Activated CD8-positive, alpha-beta T cell treated with anti-CD3 and anti-CD28 coated beads for 36 hours (primary cell): ENCODE data around the gene GPR89A. TPM values are rescaled to one million over a fixed set of nuclear protein-coding genes. Genes with fewer than 3 reads are reported as not detected.

Experiments used
- ATAC-seq: fragments of 200-7000 bp; cut with Tn5 transposase; one replicate; pipeline ENCODE4 v1.10.0; 2021; ENCODE audit warnings: mild to moderate bottlenecking, moderate library complexity
- CTCF ChIA-PET: fragments of 350-600 bp; sonication (Branson Sonifier 250); formaldehyde crosslinking; loops from one replicate; lab custom pipeline; 2021; ENCODE audit warnings: antibody characterized with exemption; lab: Charles Lee
- POLR2A ChIA-PET: fragments of 350-600 bp; sonication (Branson Sonifier 250); formaldehyde crosslinking; loops from one replicate; lab custom pipeline; 2021; ENCODE audit warnings: antibody characterized with exemption; lab: Charles Lee
- DNase-seq: peaks from one replicate; pipeline ENCODE4 v3.0.0-alpha.2; 2020
- H3K27ac Mint-ChIP-seq: one replicate; pipeline ENCODE4 v1.8.0; 2021; ENCODE audit warnings: mild to moderate bottlenecking, mixed read lengths
- H3K27me3 Mint-ChIP-seq: one replicate; pipeline ENCODE4 v1.8.0; 2021; ENCODE audit warnings: mixed read lengths
- H3K36me3 Mint-ChIP-seq: one replicate; pipeline ENCODE4 v1.8.0; 2021; ENCODE audit warnings: low read depth, mixed read lengths
- H3K4me1 Mint-ChIP-seq: one replicate; pipeline ENCODE4 v1.8.0; 2021; ENCODE audit warnings: low read depth, mixed read lengths
- H3K4me3 Mint-ChIP-seq: one replicate; pipeline ENCODE4 v1.8.0; 2021; ENCODE audit warnings: mild to moderate bottlenecking, moderate library complexity, mixed read lengths
- H3K9me3 Mint-ChIP-seq: one replicate; pipeline ENCODE4 v1.8.0; 2021; ENCODE audit warnings: mixed read lengths
- intact Hi-C: fragments of 100-400 bp; cut with micrococcal nuclease; formaldehyde crosslinking; loops from one replicate; pipeline ENCODE4 v1.10.0; 2022
- total RNA-seq, 2 experiments: library from RNA; stranded (reverse); gene quantifications; one replicate each; pipeline ENCODE4 v1.2.3, GENCODE V29; 2021
- TF ChIP-seq, protein P1 (sequence below): fragments of 200-600 bp; IDR thresholded peaks from one replicate; pipeline ENCODE4 v1.8.0; 2022; ENCODE audit warnings: antibody characterized with exemption, mild to moderate bottlenecking

The GPR89A gene
- total RNA-seq, 2 experiments from 2014 or later: 23.1 to 26.4 TPM

DNA sequence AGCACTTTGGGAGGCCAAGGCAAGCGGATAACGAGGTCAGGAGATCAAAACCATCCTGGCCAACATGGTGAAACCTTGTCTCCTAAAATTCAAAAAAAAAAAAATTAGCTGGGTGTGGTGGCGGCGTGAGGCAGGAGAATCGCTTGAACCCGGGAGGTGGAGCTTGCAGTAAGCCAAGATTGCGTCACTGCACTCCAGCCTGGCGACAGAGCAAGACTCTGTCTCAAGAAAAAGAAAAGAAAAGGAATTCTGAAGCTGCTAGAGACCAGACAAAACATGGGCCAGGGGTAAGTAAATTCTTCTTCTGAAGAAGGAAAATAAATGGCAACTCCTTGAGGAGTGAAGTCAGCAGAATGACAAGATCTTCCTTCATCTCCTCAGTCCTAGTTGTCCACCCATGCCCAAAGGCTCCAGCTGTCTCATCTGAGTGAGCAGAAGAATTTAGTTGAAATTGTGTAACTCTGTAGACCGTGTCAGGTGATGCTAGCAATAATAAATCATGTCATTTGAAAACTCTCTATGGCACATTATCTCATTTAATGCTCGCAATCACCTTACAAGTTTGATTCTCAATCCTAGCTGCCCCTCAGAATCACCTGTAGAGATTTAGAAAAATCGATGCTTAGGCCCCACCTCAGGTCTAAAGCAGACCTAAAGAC lies 85.1 kb downstream of the GPR89A start:
- no peak overlapping the region for H3K4me3 Mint-ChIP-seq
- ChIA-PET CTCF (interaction anchor here (3.6 kb wide), 1 partner anchor 28 kb away, joined by 13 read pairs; no protein-coding TSS in a partner anchor), POLR2A (no interaction called here)
- TF ChIP-seq, protein P1, sequence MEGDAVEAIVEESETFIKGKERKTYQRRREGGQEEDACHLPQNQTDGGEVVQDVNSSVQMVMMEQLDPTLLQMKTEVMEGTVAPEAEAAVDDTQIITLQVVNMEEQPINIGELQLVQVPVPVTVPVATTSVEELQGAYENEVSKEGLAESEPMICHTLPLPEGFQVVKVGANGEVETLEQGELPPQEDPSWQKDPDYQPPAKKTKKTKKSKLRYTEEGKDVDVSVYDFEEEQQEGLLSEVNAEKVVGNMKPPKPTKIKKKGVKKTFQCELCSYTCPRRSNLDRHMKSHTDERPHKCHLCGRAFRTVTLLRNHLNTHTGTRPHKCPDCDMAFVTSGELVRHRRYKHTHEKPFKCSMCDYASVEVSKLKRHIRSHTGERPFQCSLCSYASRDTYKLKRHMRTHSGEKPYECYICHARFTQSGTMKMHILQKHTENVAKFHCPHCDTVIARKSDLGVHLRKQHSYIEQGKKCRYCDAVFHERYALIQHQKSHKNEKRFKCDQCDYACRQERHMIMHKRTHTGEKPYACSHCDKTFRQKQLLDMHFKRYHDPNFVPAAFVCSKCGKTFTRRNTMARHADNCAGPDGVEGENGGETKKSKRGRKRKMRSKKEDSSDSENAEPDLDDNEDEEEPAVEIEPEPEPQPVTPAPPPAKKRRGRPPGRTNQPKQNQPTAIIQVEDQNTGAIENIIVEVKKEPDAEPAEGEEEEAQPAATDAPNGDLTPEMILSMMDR: no peak
- H3K4me1 Mint-ChIP-seq: peaks cover 27% of the 10 kb centered on the region
- ATAC-seq (no peak), DNase-seq (no peak)
- intact Hi-C loops: no loop called here
- H3K36me3 Mint-ChIP-seq: no peaks in the 10 kb centered on the region
- H3K27me3 Mint-ChIP-seq: no peaks in the 10 kb centered on the region
- no peak overlapping the region for H3K27ac Mint-ChIP-seq
- no peaks in the 10 kb centered on the region for H3K9me3 Mint-ChIP-seq

DNA sequence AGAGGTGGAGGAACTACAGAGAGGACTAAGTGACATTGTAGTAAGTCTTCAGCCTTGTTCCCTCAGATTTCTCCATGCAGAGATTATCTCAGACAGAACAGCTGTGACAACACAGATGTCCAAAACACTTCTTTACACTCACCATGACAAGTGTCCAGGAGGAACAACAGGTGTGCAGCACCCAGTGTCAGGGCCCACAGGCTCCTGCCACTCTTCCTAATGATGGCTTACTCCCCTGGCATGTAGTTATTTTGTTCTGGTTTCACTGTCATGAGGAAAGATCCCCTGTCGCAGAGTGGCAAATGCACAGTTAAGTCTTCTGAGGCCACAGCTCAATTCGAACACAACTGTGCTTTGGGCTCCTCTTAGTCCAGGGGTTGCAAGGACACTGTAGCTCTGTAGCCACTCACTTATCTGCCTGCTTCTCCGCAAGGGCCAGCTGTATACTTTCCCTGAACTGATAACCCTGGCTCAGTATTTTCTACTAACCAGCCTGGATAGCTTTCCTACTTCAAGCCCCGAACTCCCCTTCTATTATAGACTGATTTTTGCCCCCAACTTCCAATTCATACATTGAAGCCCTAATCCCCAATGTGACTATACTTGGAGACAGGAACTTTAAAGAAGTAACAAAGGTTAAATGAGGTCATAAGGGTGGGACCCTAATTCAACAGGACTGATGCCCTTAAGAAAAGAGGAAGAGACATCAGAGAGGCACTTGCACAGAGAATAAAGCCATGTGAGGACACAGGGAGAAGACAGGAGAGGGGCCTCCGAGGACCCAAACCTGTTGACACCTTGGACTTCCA lies 88.2 kb downstream of the GPR89A start:
- peaks cover 4% of the 10 kb centered on the region for H3K4me1 Mint-ChIP-seq
- no peak overlapping the region for H3K4me3 Mint-ChIP-seq
- no peak for ATAC-seq
- ChIA-PET CTCF (interaction anchor here (1.5 to 1.6 kb wide), 2 partner anchors 24 to 62 kb away, joined by 3 to 5 read pairs; no protein-coding TSS in a partner anchor), POLR2A (no interaction called here)
- H3K36me3 Mint-ChIP-seq: no peaks in the 10 kb centered on the region
- no peaks in the 10 kb centered on the region for H3K27me3 Mint-ChIP-seq
- TF ChIP-seq, protein P1: no peak
- H3K9me3 Mint-ChIP-seq: no peaks in the 10 kb centered on the region
- H3K27ac Mint-ChIP-seq: no peak overlapping the region
- no peak for DNase-seq
- intact Hi-C loops: no loop called here

DNA sequence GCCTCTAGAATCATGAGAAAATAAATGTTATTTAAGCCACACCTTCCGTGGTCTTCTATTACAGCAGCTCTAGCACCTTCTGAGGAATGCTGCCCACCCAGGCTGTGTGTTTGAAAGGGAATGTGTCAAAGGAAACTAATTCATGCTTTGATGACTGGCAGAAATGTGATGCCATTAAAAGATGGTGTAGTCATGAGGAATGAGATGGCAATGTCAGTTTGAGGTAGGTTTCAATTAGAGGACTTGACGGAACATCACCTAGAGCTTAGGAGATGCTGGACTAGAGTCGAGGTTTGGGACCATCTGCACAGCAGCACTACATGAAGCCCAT lies 88.8 kb downstream of the GPR89A start:
- no peaks in the 10 kb centered on the region for H3K36me3 Mint-ChIP-seq
- H3K27me3 Mint-ChIP-seq: no peaks in the 10 kb centered on the region
- no peak overlapping the region for H3K27ac Mint-ChIP-seq
- no peaks in the 10 kb centered on the region for H3K4me1 Mint-ChIP-seq
- intact Hi-C loops: no loop called here
- ChIA-PET POLR2A (no interaction called here), CTCF (interaction anchor here (1.5 kb wide), 1 partner anchor 24 kb away, joined by 5 read pairs; no protein-coding TSS in a partner anchor)
- TF ChIP-seq, protein P1: no peak
- H3K4me3 Mint-ChIP-seq: no peak overlapping the region
- DNase-seq (no peak), ATAC-seq (no peak)
- no peaks in the 10 kb centered on the region for H3K9me3 Mint-ChIP-seq

DNA sequence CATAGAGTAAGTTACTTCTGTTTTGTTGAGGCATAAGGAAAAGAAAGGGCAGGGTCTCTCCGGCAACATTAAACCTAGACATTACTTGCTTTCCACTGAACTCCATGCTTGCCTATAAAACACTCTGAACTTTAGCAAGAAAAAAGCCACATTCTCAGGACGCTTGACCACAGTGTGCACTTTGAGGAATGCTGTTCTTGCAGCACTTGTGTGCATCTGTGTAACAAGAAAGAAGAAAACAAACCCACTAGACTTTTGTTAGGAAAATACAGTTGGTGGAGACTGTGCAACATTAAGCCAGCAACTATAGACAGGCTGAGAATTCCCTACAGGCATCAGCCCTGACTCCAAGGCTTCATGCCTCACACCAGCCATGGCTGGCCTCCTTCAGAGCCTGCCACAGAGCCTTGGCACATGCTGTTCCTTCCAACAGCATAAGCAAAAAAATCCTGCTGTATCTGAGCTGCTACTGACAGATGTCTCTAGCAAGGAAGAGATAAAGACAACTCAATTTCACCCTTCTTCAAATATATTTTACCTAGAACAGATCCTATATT lies 93.6 kb downstream of the GPR89A start:
- no peaks in the 10 kb centered on the region for H3K36me3 Mint-ChIP-seq
- no peaks in the 10 kb centered on the region for H3K9me3 Mint-ChIP-seq
- ChIA-PET CTCF (no interaction called here), POLR2A (no interaction called here)
- H3K27ac Mint-ChIP-seq: no peak overlapping the region
- DNase-seq (no peak), ATAC-seq (no peak)
- no peaks in the 10 kb centered on the region for H3K4me1 Mint-ChIP-seq
- H3K27me3 Mint-ChIP-seq: no peaks in the 10 kb centered on the region
- H3K4me3 Mint-ChIP-seq: no peak overlapping the region
- intact Hi-C loops: no loop called here
- TF ChIP-seq, protein P1: no peak

DNA sequence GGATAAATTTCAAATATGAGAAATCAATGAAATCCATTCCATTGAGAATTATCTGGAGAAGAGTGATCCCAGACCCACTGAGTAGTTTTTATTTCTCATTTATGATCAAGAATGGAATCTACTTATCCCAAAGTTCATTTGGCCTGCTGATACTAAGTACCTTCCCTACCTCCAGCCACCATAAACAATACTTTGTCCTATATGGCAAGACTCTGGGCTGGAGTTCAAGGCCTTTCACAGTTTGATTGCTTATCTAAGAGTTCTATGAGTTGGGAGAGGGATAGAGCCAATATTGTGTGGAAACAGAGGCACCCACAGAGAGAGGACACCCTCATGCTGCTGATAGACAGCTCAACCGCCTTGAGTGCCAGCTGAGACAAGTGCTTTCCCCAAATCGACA lies 94.3 kb downstream of the GPR89A start:
- POLR2A ChIA-PET: no interaction called here
- H3K9me3 Mint-ChIP-seq: no peaks in the 10 kb centered on the region
- no peaks in the 10 kb centered on the region for H3K4me1 Mint-ChIP-seq
- CTCF ChIA-PET: no interaction called here
- TF ChIP-seq, protein P1: no peak
- intact Hi-C loops: no loop called here
- no peak overlapping the region for H3K4me3 Mint-ChIP-seq
- H3K36me3 Mint-ChIP-seq: no peaks in the 10 kb centered on the region
- no peaks in the 10 kb centered on the region for H3K27me3 Mint-ChIP-seq
- ATAC-seq (no peak), DNase-seq (no peak)
- no peak overlapping the region for H3K27ac Mint-ChIP-seq
